GM21786 (cell line): Measurements from ENCODE around the gene PTPRT.

Experiments
- ATAC-seq: cut with Tn5 transposase; IDR thresholded peaks from one replicate; pipeline ENCODE4 v1.9.1; 2021; ENCODE audit not compliant: unreplicated experiment

PTPRT gene

DNA sequence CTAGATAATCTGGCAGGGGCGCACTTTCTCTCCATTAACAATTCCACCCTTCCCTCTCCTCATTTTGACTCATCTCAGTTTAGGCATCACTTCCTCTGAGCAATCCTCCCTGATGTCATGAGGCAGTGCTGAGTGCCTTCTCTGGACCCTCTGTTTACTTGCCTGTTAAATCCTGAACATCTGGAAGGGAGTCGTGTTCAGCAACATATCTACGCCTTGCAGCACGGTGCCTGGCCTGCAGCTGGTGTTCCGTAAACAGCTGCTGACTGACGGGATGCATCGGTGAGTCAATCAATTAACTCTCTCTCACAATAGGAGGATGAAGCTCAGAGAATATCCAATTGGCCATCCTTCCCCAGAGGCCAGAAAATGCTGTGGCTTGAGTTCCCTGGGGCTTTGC, 613.5 kb downstream of the PTPRT start:
- no peak for ATAC-seq

DNA sequence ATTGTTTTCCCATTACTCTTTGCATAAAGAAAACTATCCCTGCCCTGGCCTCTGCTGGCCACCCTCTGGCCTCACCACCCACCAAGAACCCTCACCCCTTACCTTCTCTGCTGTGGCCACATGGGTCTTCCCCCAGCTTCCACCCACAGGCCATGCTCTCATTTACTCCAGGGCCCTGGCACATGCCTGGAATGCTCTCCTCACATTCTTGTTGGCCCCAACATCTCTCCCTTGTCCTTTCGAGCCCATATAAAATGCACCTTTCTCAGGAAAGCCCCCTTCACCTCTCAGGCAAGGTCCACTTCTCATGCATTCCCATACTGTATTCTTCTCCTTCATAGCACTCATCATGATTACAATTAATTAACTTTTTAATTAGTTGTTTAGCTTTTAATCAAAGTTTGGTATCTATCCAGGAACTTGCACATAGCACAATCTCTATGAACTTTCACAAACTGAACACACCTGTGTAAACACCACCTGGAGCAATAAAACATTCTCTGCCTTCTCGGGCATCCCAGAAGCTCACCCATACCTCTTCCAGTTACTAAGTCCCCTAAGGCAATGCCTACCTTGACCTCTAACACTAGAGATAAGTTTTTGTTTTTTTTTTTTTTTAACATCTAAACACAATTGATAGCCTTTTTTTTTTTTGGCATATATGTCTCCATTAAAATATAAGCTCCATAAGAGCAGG, 617.2 kb downstream of the PTPRT start:
- no peak for ATAC-seq

GRCh38 chr20:42567409-42567808, 622.3 kb downstream of the PTPRT start:
- ATAC-seq, result no peak

DNA sequence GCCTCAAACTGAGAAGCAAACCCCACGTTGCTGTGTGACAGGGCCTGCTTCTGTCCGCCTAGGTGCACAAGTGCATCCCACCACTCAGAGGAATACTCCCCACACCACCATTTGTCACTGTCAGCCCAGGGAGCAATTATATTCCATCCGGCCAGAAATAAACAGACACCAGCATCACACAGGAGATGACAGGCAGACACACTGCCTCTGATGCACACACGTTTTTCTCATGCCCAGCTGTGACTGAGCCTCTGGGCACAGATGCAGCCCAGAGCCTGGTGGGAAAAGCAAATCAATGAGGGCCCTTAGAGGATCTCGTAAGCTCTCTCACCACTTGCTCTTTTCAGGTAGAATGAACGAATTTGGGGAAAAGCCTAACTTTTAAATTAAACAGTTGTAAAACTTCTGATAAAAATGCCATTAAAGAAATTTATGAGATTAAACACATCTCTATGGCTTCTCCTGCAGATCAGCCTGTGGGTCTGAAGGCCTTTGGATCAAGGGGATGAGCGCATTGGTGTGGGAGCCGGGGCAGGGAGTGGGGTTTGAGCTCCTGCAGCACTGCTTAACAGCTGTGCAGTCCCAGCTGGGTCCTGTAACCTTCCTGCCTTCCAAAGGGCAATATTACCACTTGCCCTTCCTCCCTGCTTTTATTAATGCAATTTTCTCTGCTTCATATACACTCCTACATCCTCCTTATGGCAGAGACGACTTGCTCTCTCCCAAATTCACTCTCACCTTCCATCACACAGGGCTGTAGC, 624.3 kb downstream of the PTPRT start:
- no peak for ATAC-seq

DNA sequence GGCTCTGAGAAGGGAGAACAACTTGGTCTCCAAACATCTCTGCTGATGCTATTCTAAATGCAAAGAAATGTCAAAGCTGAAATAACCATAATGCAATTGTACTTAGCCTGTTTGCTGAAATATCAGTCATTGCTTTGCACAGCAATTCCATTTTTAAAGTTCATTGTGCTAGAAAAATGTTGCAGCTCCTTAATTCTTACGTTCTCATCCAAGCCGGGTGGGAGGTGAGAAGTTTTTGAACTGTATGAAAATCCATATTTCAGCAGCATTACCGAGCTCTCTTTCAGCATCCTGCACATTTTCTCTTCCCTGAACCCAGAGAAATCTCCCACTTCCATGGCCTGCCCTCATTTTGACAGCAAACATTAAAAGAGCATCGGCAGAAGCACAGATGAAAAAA, 630.0 kb downstream of the PTPRT start:
- no peak for ATAC-seq

DNA sequence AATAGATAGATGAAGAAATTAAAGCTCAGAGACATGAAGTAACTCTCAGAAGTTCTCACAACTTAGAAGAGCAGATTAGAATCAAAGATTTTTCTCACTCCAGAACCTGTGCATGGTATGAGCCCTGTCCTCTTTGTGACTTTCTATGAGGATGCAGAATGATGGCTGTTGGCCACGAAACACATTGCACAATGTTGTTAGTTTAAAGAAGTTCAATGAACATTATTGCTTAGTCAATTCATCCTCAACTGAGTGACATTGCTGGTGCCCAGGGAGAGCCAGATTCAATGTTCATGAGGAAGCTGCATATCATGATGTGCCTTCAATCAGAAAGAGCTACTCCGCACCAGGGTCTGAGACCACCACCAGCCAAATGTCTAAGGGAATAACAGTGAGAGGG, 633.1 kb downstream of the PTPRT start:
- no peak for ATAC-seq

GRCh38 chr20:42553374-42553773, 636.3 kb downstream of the PTPRT start:
- peak; percentile 56 for ATAC-seq

DNA sequence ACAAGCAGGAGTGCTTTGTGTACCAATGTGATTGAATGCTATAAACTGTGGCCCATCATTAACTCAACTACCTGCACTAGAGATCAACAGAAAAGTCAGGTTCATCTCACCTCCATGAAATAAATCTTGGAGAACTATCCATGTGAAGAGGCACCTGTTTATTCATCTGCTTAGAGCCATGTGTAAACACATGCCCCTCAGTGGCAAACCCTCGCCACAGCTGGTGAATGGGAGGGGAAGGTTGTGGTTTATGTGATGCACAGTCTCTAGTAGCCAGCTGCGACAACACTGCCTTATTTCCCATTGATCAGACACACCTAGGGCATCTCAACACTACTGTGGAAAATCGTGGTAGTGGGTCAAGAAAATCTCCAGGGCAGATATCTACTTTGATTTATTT, 640.2 kb downstream of the PTPRT start:
- no peak for ATAC-seq

GRCh38 chr20:42544926-42545325, 644.8 kb downstream of the PTPRT start:
- no peak for ATAC-seq

DNA sequence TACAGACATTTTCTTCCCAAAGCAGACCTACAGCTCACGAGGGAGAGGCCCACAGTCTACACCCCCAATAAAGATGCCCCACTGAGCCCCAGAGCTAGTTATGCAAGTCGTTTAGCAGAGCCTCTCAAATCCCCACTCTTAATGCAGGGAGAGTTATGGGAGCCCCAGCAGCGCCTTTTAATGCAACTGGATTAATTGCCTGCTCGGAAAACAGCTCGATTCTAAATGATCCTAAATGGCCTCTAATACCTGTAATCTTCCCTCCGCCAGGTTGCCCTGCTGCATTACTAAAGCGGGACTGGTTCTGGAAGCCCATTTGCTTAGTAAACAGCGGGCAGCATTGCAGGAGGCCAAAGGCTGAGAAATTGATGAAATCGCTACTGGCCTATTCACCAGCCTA, 656.9 kb downstream of the PTPRT start:
- ATAC-seq, result no peak

- no peak for ATAC-seq
Observed at GRCh38 chr20:42531508-42531961, 658.2 kb downstream of the PTPRT start.

GRCh38 chr20:42530855-42531448, 658.8 kb downstream of the PTPRT start:
- no peak for ATAC-seq

- ATAC-seq, result no peak
Observed at GRCh38 chr20:42530191-42530590, 659.5 kb downstream of the PTPRT start.

- ATAC-seq, result no peak
Observed at GRCh38 chr20:42524058-42524457, 665.6 kb downstream of the PTPRT start.

DNA sequence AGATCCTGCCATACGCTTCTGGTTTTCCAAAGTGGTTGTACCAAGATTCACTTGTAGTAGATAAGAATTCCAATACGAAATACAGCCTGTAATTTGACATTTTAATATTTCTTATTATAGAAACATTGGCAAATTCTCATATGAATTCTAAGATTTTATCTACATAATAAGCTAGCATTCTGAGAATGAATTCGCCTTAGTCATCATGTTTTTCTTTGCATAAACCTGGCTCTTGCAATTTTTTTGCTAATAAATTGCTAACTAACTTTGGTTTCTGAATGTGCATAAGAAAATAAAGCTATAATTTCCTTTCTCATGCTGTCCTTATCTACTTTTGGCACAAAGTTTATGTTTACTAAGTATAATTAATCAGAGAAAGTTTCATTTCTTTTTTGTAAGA, 673.0 kb downstream of the PTPRT start:
- no peak for ATAC-seq

GRCh38 chr20:42510686-42511085, 679.0 kb downstream of the PTPRT start:
- ATAC-seq, result no peak

DNA sequence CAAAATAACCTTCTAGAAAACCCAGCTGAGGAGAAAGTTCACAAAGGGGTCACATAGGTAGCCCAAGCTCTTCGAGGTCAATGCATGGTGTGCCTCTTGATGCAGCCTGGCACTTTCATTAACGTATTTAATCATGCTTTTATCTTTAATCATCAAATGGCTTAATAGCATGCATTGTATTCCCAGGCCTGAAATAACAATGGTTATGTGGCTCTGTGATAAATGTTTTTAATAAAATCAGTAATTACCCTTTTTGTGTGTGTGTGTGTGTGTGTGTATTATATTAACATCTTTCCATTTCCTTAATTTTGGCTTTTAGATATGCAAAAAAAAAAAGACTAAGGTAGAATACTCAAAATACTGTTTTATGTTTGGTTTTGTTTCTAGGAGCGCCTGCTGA, 681.8 kb downstream of the PTPRT start:
- no peak for ATAC-seq

DNA sequence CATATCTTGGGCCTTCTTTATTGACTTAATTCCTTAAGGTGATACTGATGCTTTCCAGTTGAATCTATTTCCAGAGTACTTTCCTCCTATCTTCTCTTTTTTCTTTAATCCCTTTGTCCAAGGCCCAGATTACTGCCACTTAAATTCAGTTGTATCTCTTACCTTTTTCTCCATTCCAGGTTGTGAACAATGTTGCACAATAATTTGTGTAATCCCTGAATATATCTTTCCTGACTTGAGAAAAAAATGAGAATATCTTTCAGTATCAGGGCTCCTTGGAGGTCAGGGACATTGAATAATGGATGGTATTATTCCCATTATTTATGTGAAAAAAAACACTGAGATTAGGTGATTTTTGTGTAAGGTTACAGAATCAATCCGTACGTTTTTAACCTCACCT, 683.3 kb downstream of the PTPRT start:
- no peak for ATAC-seq

DNA sequence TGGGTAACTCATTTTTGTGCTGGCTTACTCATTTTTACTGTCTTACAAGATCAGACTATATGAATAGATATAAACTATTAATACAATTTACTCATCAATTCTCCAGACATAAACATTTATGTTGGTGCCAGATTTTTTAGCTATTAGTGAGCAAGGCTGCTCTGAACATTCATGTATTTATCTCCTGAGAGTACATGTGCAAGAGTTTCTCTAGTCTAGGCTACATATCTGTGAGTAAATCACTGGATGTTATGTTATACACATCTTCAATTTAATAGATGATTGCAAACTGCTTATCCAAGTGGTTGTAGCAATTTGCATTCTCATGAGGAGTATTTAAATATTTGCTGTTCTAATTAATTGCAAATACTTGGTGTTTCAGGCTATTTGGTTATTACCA, 687.1 kb downstream of the PTPRT start:
- no peak for ATAC-seq

DNA sequence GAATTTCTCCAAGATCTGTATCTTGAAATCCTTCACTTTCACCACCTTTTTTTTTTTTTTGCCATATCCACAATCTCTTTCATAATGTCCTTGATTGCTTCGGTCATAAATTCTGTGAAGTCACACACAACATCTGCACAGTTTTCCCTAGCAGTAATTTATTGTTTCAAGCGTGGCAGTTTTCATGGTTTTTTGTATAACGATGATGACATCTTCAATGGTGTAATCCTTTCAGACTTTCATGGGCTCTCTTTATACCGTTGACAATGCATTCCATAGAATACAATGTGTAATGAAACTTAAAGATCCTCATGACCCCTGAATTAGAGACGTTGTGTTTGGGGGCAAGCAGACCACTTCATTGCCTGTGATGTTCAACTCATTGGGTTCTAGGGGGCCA, 693.1 kb downstream of the PTPRT start:
- ATAC-seq, result no peak

DNA sequence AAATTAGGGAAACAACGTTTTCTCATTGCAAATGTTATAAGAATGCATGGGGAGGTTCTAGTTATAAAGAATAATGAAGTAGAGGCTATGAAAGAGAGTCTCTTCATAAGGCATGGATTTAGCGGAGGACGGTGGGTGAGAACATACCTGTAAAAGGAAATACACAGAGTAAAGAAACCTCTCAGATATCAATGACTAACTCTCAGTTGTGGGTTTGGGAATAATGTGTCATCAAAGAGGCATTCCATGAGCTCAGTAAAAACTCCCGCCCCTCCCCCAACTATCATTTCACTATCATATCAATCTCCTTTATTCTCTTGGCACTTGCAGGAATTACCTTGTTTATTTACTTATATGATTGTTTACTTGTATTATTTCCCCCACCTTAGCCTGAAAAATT, 695.4 kb downstream of the PTPRT start:
- no peak for ATAC-seq

DNA sequence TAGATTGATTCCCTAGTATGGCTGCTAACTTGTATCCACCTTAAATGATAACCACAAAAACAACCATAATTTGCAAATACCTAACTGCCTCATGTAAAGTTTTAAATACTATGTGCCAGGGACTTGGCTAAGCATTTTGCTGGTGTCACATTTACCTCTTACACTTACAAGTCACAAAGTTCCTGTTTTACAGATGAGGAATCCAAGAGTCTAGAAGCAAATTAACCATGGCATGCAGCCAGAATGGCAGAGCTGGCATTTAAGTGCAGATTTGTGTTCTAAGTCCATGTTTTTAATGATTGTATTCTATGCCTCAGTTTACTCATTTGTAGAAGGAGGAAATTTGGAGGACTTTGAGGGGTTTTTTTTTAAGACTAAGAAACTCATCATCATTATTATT, 696.7 kb downstream of the PTPRT start:
- ATAC-seq, result no peak
